GM23338 (cell line): ENCODE data around the gene MORN2.

ENCODE experiments used
- CREB1 ChIP-seq: fragments of 250-450 bp; sonication (Bioruptor Pico); IDR thresholded peaks from 2 replicates; pipeline ENCODE4 v1.5.0; 2020; ENCODE audit warnings: low read depth, mild to moderate bottlenecking, moderate library complexity
- CTCF ChIP-seq, 2 experiments: fragments of 200-600 bp in 1 of 2; sonication (generic) in 1 of 2; conservative IDR thresholded peaks; 2 replicates each; pipeline versions ENCODE4 v1.5.1 to v1.6.1; 2016 to 2017; ENCODE audit warnings: antibody characterized with exemption in 2 of 2, low read depth in 2 of 2, mild to moderate bottlenecking in 2 of 2, moderate library complexity in 1 of 2
- ETS1 ChIP-seq: IDR thresholded peaks from 2 replicates; pipeline ENCODE4 v1.6.1; 2016; ENCODE audit warnings: antibody characterized with exemption
- EZH2 ChIP-seq: fragments of 200-600 bp; sonication (generic); IDR thresholded peaks from one replicate; pipeline ENCODE4 v1.8.0; 2017; ENCODE audit warnings: antibody characterized with exemption, mild to moderate bottlenecking, low read depth; ENCODE audit not compliant: unreplicated experiment
- EZH2phosphoT487 ChIP-seq: fragments of 200-600 bp; sonication (generic); IDR thresholded peaks from one replicate; pipeline ENCODE4 v1.8.1; 2018; ENCODE audit warnings: antibody characterized with exemption; ENCODE audit not compliant: unreplicated experiment
- POLR2AphosphoS5 ChIP-seq: IDR thresholded peaks from 2 replicates; pipeline ENCODE4 v1.6.1; 2016; ENCODE audit warnings: antibody characterized with exemption, low read depth
- REST ChIP-seq: IDR thresholded peaks from one replicate; pipeline ENCODE4 v1.6.1; 2018; ENCODE audit warnings: antibody characterized with exemption; ENCODE audit not compliant: unreplicated experiment
- ZNF114 ChIP-seq: fragments of 250-450 bp; sonication (Bioruptor Pico); IDR thresholded peaks from 2 replicates; pipeline ENCODE4 v1.5.0; 2020; ENCODE audit warnings: mild to moderate bottlenecking, moderate library complexity
- ZNF331 ChIP-seq: fragments of 250-450 bp; sonication (Bioruptor Pico); IDR thresholded peaks from 2 replicates; pipeline ENCODE4 v1.5.0; 2020; ENCODE audit warnings: low read depth, mild to moderate bottlenecking, moderate library complexity

GRCh38 chr2:38866773-38867443 is 8.9 kb upstream of the MORN2 start:
- TF ChIP-seq CTCF (conservative IDR thresholded peaks at IDR 0.05; ENCODE audit: low read depth in 2 of 2) (no peak), EZH2 (no peak), REST (no peak), ETS1 (no peak), ZNF114 (CRISPR knock-in tag) (no peak), POLR2AphosphoS5 (no peak), ZNF331 (CRISPR knock-in tag) (no peak), CREB1 (CRISPR knock-in tag) (no peak), EZH2phosphoT487 (no peak)
